Lower leg skin (tissue), 3 donors: ENCODE results near the gene DGKB.

ENCODE experiments used
- CTCF ChIP-seq, 3 donors: fragments of 450-650 bp; IDR thresholded peaks; one replicate each; pipeline ENCODE4 v1.5.1; 2016; ENCODE audit warnings: antibody characterized with exemption in 3 of 3, mild to moderate bottlenecking in 3 of 3, moderate library complexity in 2 of 3
- POLR2A ChIP-seq, 2 donors: fragments of 450-650 bp; IDR thresholded peaks; one replicate each; pipeline ENCODE4 v1.6.1; 2016 to 2017; ENCODE audit warnings: antibody characterized with exemption in 2 of 2, mild to moderate bottlenecking in 1 of 2, moderate library complexity in 1 of 2

- no peak for TF ChIP-seq CTCF (IDR thresholded peaks at IDR 0.05)
- no peak for TF ChIP-seq POLR2A (IDR thresholded peaks at IDR 0.05)
Measured at GRCh38 chr7:14497390-14497789, 405.2 kb downstream of the DGKB start.
